KMS-11 (cell line): ENCODE data around the gene CERS6.

ENCODE experiments used
- H2AFZ ChIP-seq: fragments of 200-600 bp; sonication (generic); 2 replicates; pipeline ENCODE4 v1.6.1; 2016; ENCODE audit warnings: antibody characterized with exemption, mixed run types, low read depth
- H3K27ac ChIP-seq: fragments of 200-600 bp; sonication (generic); 2 replicates; pipeline ENCODE4 v1.6.1; 2016; ENCODE audit warnings: mild to moderate bottlenecking, mixed run types
- H3K27me3 ChIP-seq: fragments of 200-600 bp; sonication (generic); 2 replicates; pipeline ENCODE4 v1.6.1; 2017; ENCODE audit warnings: mild to moderate bottlenecking, low read depth, mixed run types, moderate library complexity; ENCODE audit not compliant: insufficient read depth
- H3K36me3 ChIP-seq: fragments of 200-600 bp; sonication (generic); 2 replicates; pipeline ENCODE4 v1.6.1; 2017; ENCODE audit warnings: mild to moderate bottlenecking, mixed run types; ENCODE audit not compliant: insufficient read depth
- H3K4me1 ChIP-seq: fragments of 200-600 bp; sonication (generic); 2 replicates; pipeline ENCODE4 v1.6.1; 2016; ENCODE audit warnings: mild to moderate bottlenecking, low read depth, mixed run types; ENCODE audit not compliant: poor library complexity, severe bottlenecking
- H3K4me2 ChIP-seq: fragments of 200-600 bp; sonication (generic); 2 replicates; pipeline ENCODE4 v1.7.0; 2016; ENCODE audit warnings: mild to moderate bottlenecking, mixed run types
- H3K4me3 ChIP-seq: fragments of 200-600 bp; sonication (generic); IDR thresholded peaks from 2 replicates; pipeline ENCODE4 v1.6.1; 2017; ENCODE audit warnings: low read depth, low read length, mixed read lengths; ENCODE audit not compliant: insufficient read depth
- H3K79me2 ChIP-seq: fragments of 200-600 bp; sonication (generic); 2 replicates; pipeline ENCODE4 v1.6.1; 2016; ENCODE audit warnings: low read depth, mixed run types; ENCODE audit not compliant: insufficient read depth
- H3K9ac ChIP-seq: fragments of 200-600 bp; sonication (generic); 2 replicates; pipeline ENCODE4 v1.6.1; 2016; ENCODE audit warnings: mild to moderate bottlenecking, mixed run types
- H4K20me1 ChIP-seq: fragments of 200-600 bp; sonication (generic); 2 replicates; pipeline ENCODE4 v1.6.1; 2016; ENCODE audit warnings: mild to moderate bottlenecking, mixed run types; ENCODE audit not compliant: insufficient read depth
- CTCF ChIP-seq: fragments of 200-600 bp; sonication (generic); conservative IDR thresholded peaks from 2 replicates; pipeline ENCODE4 v1.6.1; 2017; ENCODE audit warnings: low read depth, mild to moderate bottlenecking, antibody characterized with exemption, low read length, moderate library complexity, mixed read lengths

The CERS6 gene

GRCh38 chr2:168568476-168569267 lies 112.6 kb downstream of the CERS6 start:
- H3K36me3 ChIP-seq = no peaks in the 10 kb centered on the region
- no peak for TF ChIP-seq CTCF
- H2AFZ ChIP-seq = no peak overlapping the region
- no peaks in the 10 kb centered on the region for H3K27me3 ChIP-seq
- H3K9ac ChIP-seq = no peak overlapping the region
- H3K4me1 ChIP-seq = peaks cover 6% of the 10 kb centered on the region
- H3K79me2 ChIP-seq = no peaks in the 10 kb centered on the region
- no peaks in the 10 kb centered on the region; the same call in 1 of the 2 replicates for H4K20me1 ChIP-seq
- no peak overlapping the region for H3K4me3 ChIP-seq
- H3K4me2 ChIP-seq = no peak overlapping the region
- H3K27ac ChIP-seq = no peak overlapping the region

GRCh38 chr2:168571061-168571460 lies 115.0 kb downstream of the CERS6 start:
- no peak for TF ChIP-seq CTCF
- H3K36me3 ChIP-seq = no peaks in the 10 kb centered on the region

GRCh38 chr2:168573128-168573903 lies 117.2 kb downstream of the CERS6 start:
- peaks cover 15% of the 10 kb centered on the region for H3K4me1 ChIP-seq
- no peaks in the 10 kb centered on the region for H3K27me3 ChIP-seq
- H3K9ac ChIP-seq = no peak overlapping the region
- no peak overlapping the region for H3K4me3 ChIP-seq
- no peaks in the 10 kb centered on the region for H3K36me3 ChIP-seq
- H4K20me1 ChIP-seq = no peaks in the 10 kb centered on the region
- H3K4me2 ChIP-seq = no peak overlapping the region
- no peak overlapping the region for H2AFZ ChIP-seq
- TF ChIP-seq CTCF = no peak
- no peaks in the 10 kb centered on the region for H3K79me2 ChIP-seq
- H3K27ac ChIP-seq = no peak overlapping the region

More at GRCh38 chr2:168571061-168571460, 115.0 kb downstream of the CERS6 start:
- Histone ChIP-seq H3K4me1 (peaks cover 21% of the 10 kb centered on the region), H3K27me3 (no peaks in the 10 kb centered on the region), H3K9ac (no peak overlapping the region), H3K4me3 (no peak overlapping the region), H2AFZ (no peak overlapping the region), H3K79me2 (no peaks in the 10 kb centered on the region), H3K27ac (no peak overlapping the region), H3K4me2 (no peak overlapping the region), H4K20me1 (no peaks in the 10 kb centered on the region; the same call in 1 of the 2 replicates)

- Histone ChIP-seq H3K27me3 (no peaks in the 10 kb centered on the region), H2AFZ (no peak overlapping the region), H3K27ac (no peak overlapping the region), H4K20me1 (no peaks in the 10 kb centered on the region), H3K36me3 (no peaks in the 10 kb centered on the region), H3K4me2 (peak overlapping the region; percentile 59), H3K79me2 (no peaks in the 10 kb centered on the region), H3K4me1 (peaks cover 15% of the 10 kb centered on the region), H3K9ac (no peak overlapping the region), H3K4me3 (no peak overlapping the region)
- no peak for TF ChIP-seq CTCF
These were observed 119.0 kb downstream of the CERS6 start for GRCh38 chr2:168574856-168575630.
